ENCODE results near the gene TMEM209.

DNA sequence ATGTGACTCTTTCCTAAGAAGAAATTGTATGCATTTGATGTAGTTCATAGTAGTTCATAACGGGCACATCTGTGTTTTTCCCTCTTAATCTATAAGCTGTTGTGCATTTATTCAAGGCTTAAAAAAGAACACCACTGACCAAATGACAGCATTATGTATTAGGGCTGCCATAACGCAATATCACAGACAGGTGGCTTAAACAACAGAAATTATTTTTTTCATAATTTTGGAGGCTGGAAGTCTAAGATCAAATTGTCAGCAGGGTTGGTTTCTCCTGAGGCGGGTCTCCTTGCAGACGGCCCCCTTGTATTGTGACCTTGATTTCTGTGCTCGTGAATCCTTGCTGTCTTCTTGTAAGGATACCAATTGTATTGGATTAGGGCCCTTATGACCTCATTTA is 1.8 kb upstream of the TMEM209 start:
- TF ChIP-seq, protein P1, sequence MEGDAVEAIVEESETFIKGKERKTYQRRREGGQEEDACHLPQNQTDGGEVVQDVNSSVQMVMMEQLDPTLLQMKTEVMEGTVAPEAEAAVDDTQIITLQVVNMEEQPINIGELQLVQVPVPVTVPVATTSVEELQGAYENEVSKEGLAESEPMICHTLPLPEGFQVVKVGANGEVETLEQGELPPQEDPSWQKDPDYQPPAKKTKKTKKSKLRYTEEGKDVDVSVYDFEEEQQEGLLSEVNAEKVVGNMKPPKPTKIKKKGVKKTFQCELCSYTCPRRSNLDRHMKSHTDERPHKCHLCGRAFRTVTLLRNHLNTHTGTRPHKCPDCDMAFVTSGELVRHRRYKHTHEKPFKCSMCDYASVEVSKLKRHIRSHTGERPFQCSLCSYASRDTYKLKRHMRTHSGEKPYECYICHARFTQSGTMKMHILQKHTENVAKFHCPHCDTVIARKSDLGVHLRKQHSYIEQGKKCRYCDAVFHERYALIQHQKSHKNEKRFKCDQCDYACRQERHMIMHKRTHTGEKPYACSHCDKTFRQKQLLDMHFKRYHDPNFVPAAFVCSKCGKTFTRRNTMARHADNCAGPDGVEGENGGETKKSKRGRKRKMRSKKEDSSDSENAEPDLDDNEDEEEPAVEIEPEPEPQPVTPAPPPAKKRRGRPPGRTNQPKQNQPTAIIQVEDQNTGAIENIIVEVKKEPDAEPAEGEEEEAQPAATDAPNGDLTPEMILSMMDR (conservative IDR thresholded peaks at IDR 0.05): no peak; the same call in 1 of the 2 replicates
- TF ChIP-seq EZH2 (IDR thresholded peaks at IDR 0.05; ENCODE audit: low read depth): no peak
